HG03439 (cell line): ENCODE data around the gene ZNF24.
A peak's percentile ranks its signal among the peaks of the same experiment; 100 is the strongest.

Experiments
- ATAC-seq: cut with Tn5 transposase; IDR thresholded peaks from one replicate; pipeline ENCODE4 v1.9.1; 2021; ENCODE audit warnings: mild to moderate bottlenecking, moderate library complexity; ENCODE audit not compliant: unreplicated experiment

The ZNF24 gene

GRCh38 chr18:35355140-35355618, 11.0 kb upstream of the ZNF24 start:
- peak; percentile 99 for ATAC-seq

GRCh38 chr18:35352778-35353177, 8.6 kb upstream of the ZNF24 start:
- ATAC-seq = no peak

GRCh38 chr18:35352283-35352682, 8.1 kb upstream of the ZNF24 start:
- ATAC-seq = no peak

GRCh38 chr18:35348001-35348400, 3.8 kb upstream of the ZNF24 start:
- no peak for ATAC-seq

GRCh38 chr18:35345950-35346349, 1.7 kb upstream of the ZNF24 start:
- no peak for ATAC-seq

- ATAC-seq = no peak
Observed at GRCh38 chr18:35345460-35345921, 1.3 kb upstream of the ZNF24 start.

- no peak for ATAC-seq
Observed at GRCh38 chr18:35344736-35345459, 678 bp upstream of the ZNF24 start.

- peak; percentile 0 for ATAC-seq
Observed at GRCh38 chr18:35343488-35343935, 708 bp downstream of the ZNF24 start.

GRCh38 chr18:35337286-35337685, 6.9 kb downstream of the ZNF24 start:
- ATAC-seq = no peak

- ATAC-seq = no peak
Observed at GRCh38 chr18:35335866-35336265, 8.4 kb downstream of the ZNF24 start.

- ATAC-seq = no peak
Observed at GRCh38 chr18:35334821-35335220, 9.4 kb downstream of the ZNF24 start.

GRCh38 chr18:35334212-35334611, 10.0 kb downstream of the ZNF24 start:
- ATAC-seq = no peak

- ATAC-seq = no peak
Observed at GRCh38 chr18:35331367-35332087, 12.7 kb downstream of the ZNF24 start.

GRCh38 chr18:35328868-35329267, 15.4 kb downstream of the ZNF24 start:
- ATAC-seq = no peak

- no peak for ATAC-seq
Observed at GRCh38 chr18:35326695-35327387, 17.4 kb downstream of the ZNF24 start.

- no peak for ATAC-seq
Observed at GRCh38 chr18:35324926-35325655, 19.1 kb downstream of the ZNF24 start.

- ATAC-seq = no peak
Observed at GRCh38 chr18:35322486-35323458, 21.4 kb downstream of the ZNF24 start.

GRCh38 chr18:35311496-35311895, 32.7 kb downstream of the ZNF24 start:
- ATAC-seq = no peak

- no peak for ATAC-seq
Observed at GRCh38 chr18:35306588-35307250, 37.5 kb downstream of the ZNF24 start.
